Measurements from ENCODE around the gene NAT10.

Gene NAT10

GRCh38 chr11:34134765-34135164, 29.3 kb downstream of the NAT10 start:
- no peaks in the 10 kb centered on the region for H4K20me1 ChIP-seq (ENCODE audit: insufficient read depth, low read length)
- H3K4me3 ChIP-seq (ENCODE audit: low read depth, low read length, poor library complexity, severe bottlenecking), result no peak overlapping the region
- H3K9ac ChIP-seq (ENCODE audit: low read length), result no peak overlapping the region
- no peak overlapping the region for H3K27ac ChIP-seq (ENCODE audit: low read depth, low read length, poor library complexity, severe bottlenecking)
- H3K4me1 ChIP-seq (ENCODE audit: insufficient read depth, low read length, severe bottlenecking), result no peaks in the 10 kb centered on the region
- no peaks in the 10 kb centered on the region for H3K9me2 ChIP-seq (ENCODE audit: low read depth, low read length)
- no peaks in the 10 kb centered on the region for H3K9me3 ChIP-seq (ENCODE audit: low read length)
- H3K4me2 ChIP-seq (ENCODE audit: low read length), result no peak overlapping the region
- H3F3A ChIP-seq (ENCODE audit: insufficient read depth, low read length), result no peaks in the 10 kb centered on the region
- peaks cover 95% of the 10 kb centered on the region for H3K36me3 ChIP-seq (ENCODE audit: insufficient read depth, low read length)
- H3K27me3 ChIP-seq (ENCODE audit: insufficient read depth, low read length), result no peaks in the 10 kb centered on the region
- H3K79me2 ChIP-seq (ENCODE audit: insufficient read depth, low read length), result no peaks in the 10 kb centered on the region
- no peak overlapping the region for H2AFZ ChIP-seq (ENCODE audit: low read length)
- no peak for TF ChIP-seq CTCF (IDR thresholded peaks at IDR 0.05; ENCODE audit: low read length)
- no peak for TF ChIP-seq EZH2 (IDR thresholded peaks at IDR 0.05; ENCODE audit: borderline replicate concordance, low read length)

- no peaks in the 10 kb centered on the region for H3K79me2 ChIP-seq (ENCODE audit: insufficient read depth, low read length)
- no peaks in the 10 kb centered on the region for H3K9me2 ChIP-seq (ENCODE audit: low read depth, low read length)
- no peak overlapping the region for H3K27ac ChIP-seq (ENCODE audit: low read depth, low read length, poor library complexity, severe bottlenecking)
- H3K4me2 ChIP-seq (ENCODE audit: low read length), result no peak overlapping the region
- H3K9ac ChIP-seq (ENCODE audit: low read length), result no peak overlapping the region
- H3K36me3 ChIP-seq (ENCODE audit: insufficient read depth, low read length), result peaks cover 93% of the 10 kb centered on the region
- TF ChIP-seq CTCF (IDR thresholded peaks at IDR 0.05; ENCODE audit: low read length) (no peak), EZH2 (IDR thresholded peaks at IDR 0.05; ENCODE audit: borderline replicate concordance, low read length) (no peak)
- no peaks in the 10 kb centered on the region for H3K27me3 ChIP-seq (ENCODE audit: insufficient read depth, low read length)
- no peak overlapping the region for H2AFZ ChIP-seq (ENCODE audit: low read length)
- no peak overlapping the region for H3K4me3 ChIP-seq (ENCODE audit: low read depth, low read length, poor library complexity, severe bottlenecking)
- H3F3A ChIP-seq (ENCODE audit: insufficient read depth, low read length), result no peaks in the 10 kb centered on the region
- no peaks in the 10 kb centered on the region for H4K20me1 ChIP-seq (ENCODE audit: insufficient read depth, low read length)
- H3K4me1 ChIP-seq (ENCODE audit: insufficient read depth, low read length, severe bottlenecking), result no peaks in the 10 kb centered on the region
- H3K9me3 ChIP-seq (ENCODE audit: low read length), result no peaks in the 10 kb centered on the region
Observed at GRCh38 chr11:34135439-34135838, 30.0 kb downstream of the NAT10 start.

DNA sequence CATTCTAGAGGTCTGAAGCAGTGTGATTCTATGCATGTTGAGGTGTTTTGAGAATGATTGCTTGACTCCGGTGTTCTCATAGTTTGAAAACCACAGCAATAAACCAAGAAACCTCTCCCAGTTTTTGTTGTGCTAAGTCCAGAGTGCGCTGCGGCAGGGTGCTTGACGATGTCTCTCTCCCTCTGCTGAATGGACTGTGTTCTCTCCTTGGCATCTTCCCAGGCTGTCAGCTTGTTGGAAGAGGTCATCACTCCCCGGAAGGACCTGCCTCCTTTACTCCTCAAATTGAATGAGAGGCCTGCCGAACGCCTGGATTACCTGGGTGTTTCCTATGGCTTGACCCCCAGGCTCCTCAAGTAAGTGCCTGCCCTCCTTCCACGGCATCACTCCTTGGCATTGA, 31.0 kb downstream of the NAT10 start:
- no peaks in the 10 kb centered on the region for H3F3A ChIP-seq (ENCODE audit: insufficient read depth, low read length)

More for the DNA sequence above, 31.0 kb downstream of the NAT10 start:
- no peak overlapping the region for H3K9ac ChIP-seq (ENCODE audit: low read length)
- H3K4me1 ChIP-seq (ENCODE audit: insufficient read depth, low read length, severe bottlenecking), result no peaks in the 10 kb centered on the region
- H3K4me2 ChIP-seq (ENCODE audit: low read length), result no peak overlapping the region
- no peak overlapping the region for H3K27ac ChIP-seq (ENCODE audit: low read depth, low read length, poor library complexity, severe bottlenecking)
- no peaks in the 10 kb centered on the region for H3K27me3 ChIP-seq (ENCODE audit: insufficient read depth, low read length)
- H3K9me3 ChIP-seq (ENCODE audit: low read length), result no peaks in the 10 kb centered on the region
- no peak overlapping the region for H2AFZ ChIP-seq (ENCODE audit: low read length)
- H3K4me3 ChIP-seq (ENCODE audit: low read depth, low read length, poor library complexity, severe bottlenecking), result no peak overlapping the region
- TF ChIP-seq CTCF (IDR thresholded peaks at IDR 0.05; ENCODE audit: low read length), result no peak
- TF ChIP-seq EZH2 (IDR thresholded peaks at IDR 0.05; ENCODE audit: borderline replicate concordance, low read length), result no peak
- H4K20me1 ChIP-seq (ENCODE audit: insufficient read depth, low read length), result no peaks in the 10 kb centered on the region
- H3K36me3 ChIP-seq (ENCODE audit: insufficient read depth, low read length), result peaks cover 93% of the 10 kb centered on the region
- no peaks in the 10 kb centered on the region for H3K9me2 ChIP-seq (ENCODE audit: low read depth, low read length)
- H3K79me2 ChIP-seq (ENCODE audit: insufficient read depth, low read length), result no peaks in the 10 kb centered on the region
